PFSK-1 (cell line): ENCODE data around the gene SYT4.

Experiments used
- FOXP2 ChIP-seq: optimal IDR thresholded peaks from 2 replicates; pipeline ENCODE3; 2011; ENCODE audit warnings: borderline replicate concordance, control low read depth, inconsistent platforms; ENCODE audit not compliant: insufficient read depth; ENCODE audit errors: extremely low read length, extremely low read depth
- POLR2AphosphoS5 ChIP-seq: IDR thresholded peaks from 2 replicates; pipeline ENCODE4 v1.6.1; 2012; ENCODE audit warnings: low read depth, mild to moderate bottlenecking, control low read depth, low read length, moderate library complexity
- SIN3A ChIP-seq: IDR thresholded peaks from 2 replicates; pipeline ENCODE4 v1.6.1; 2012; ENCODE audit warnings: mild to moderate bottlenecking, low read length, moderate library complexity, borderline replicate concordance; ENCODE audit not compliant: insufficient read depth
- TAF1 ChIP-seq: IDR thresholded peaks from 2 replicates; pipeline ENCODE4 v1.6.1; 2012; ENCODE audit warnings: low read length, control low read depth, borderline replicate concordance; ENCODE audit not compliant: insufficient read depth
- TF ChIP-seq, protein P1 (sequence below), 2 experiments: IDR thresholded peaks; 2 replicates each; pipeline versions ENCODE4 v1.6.1 to v1.8.0; 2011 to 2012; ENCODE audit warnings: low read depth in 2 of 2, low read length in 2 of 2, control low read depth in 1 of 2, inconsistent platforms in 1 of 2, mild to moderate bottlenecking in 1 of 2, moderate library complexity in 1 of 2; ENCODE audit not compliant: insufficient read depth in 1 of 2

Gene SYT4

DNA sequence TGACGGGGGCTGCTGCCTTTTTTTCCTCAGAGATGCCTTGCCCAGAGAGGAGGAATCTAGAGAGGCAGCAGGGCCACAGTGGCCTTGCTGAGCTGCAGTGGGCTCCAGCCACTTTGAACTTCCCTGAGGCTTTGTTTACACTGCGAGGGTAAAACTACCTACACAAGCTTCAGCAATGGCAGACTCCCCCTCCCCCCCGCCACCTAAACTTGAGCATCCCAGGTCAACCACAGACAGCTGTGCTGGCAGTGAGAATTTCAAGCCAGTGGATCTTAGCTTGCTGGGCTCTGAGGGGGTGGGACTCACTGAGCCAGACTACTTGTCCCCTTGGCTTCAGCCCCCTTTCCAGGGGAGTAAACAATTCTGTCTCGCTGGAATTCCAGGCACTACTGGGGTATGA, 11.8 kb downstream of the SYT4 start:
- TF ChIP-seq, protein P1, sequence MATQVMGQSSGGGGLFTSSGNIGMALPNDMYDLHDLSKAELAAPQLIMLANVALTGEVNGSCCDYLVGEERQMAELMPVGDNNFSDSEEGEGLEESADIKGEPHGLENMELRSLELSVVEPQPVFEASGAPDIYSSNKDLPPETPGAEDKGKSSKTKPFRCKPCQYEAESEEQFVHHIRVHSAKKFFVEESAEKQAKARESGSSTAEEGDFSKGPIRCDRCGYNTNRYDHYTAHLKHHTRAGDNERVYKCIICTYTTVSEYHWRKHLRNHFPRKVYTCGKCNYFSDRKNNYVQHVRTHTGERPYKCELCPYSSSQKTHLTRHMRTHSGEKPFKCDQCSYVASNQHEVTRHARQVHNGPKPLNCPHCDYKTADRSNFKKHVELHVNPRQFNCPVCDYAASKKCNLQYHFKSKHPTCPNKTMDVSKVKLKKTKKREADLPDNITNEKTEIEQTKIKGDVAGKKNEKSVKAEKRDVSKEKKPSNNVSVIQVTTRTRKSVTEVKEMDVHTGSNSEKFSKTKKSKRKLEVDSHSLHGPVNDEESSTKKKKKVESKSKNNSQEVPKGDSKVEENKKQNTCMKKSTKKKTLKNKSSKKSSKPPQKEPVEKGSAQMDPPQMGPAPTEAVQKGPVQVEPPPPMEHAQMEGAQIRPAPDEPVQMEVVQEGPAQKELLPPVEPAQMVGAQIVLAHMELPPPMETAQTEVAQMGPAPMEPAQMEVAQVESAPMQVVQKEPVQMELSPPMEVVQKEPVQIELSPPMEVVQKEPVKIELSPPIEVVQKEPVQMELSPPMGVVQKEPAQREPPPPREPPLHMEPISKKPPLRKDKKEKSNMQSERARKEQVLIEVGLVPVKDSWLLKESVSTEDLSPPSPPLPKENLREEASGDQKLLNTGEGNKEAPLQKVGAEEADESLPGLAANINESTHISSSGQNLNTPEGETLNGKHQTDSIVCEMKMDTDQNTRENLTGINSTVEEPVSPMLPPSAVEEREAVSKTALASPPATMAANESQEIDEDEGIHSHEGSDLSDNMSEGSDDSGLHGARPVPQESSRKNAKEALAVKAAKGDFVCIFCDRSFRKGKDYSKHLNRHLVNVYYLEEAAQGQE (IDR thresholded peaks at IDR 0.05; ENCODE audit: insufficient read depth in 1 of 2, low read depth in 2 of 2, low read length in 2 of 2): no peak
- TF ChIP-seq FOXP2: no peak
- no peak for TF ChIP-seq TAF1
- TF ChIP-seq SIN3A: no peak
- TF ChIP-seq POLR2AphosphoS5: no peak

DNA sequence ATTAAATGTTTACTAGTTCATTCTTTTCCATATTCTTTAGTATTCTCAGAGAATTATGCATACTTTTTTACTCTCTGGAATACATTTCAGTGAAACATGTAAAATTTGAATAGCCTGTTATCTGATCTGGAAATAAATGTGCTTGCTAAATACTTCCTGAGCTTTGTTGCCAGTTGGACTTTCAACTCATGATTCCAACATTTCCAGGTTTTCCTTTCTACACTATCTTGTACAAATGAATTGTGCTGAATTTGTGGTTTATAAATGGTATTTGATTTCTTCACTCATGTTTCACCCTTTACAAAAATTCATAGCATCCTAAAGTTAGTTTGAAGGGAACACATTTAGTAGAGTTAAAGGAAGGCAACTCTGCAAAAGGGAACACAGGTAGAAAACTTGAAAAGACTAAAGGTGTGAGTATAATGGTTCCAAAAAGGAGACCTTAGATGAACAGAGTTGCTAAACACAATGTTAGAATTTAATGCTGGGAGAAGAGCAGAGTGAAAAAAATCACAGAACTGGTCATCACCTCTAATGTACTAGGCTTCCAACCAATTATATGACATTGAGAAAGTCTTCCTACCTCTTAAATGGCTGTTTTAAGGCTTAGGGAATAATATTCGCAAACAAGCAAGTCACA, 28.6 kb downstream of the SYT4 start:
- TF ChIP-seq, protein P1 (IDR thresholded peaks at IDR 0.05; ENCODE audit: insufficient read depth in 1 of 2, low read depth in 2 of 2, low read length in 2 of 2): no peak
- TF ChIP-seq FOXP2 (no peak), TAF1 (no peak), SIN3A (no peak), POLR2AphosphoS5 (no peak)

DNA sequence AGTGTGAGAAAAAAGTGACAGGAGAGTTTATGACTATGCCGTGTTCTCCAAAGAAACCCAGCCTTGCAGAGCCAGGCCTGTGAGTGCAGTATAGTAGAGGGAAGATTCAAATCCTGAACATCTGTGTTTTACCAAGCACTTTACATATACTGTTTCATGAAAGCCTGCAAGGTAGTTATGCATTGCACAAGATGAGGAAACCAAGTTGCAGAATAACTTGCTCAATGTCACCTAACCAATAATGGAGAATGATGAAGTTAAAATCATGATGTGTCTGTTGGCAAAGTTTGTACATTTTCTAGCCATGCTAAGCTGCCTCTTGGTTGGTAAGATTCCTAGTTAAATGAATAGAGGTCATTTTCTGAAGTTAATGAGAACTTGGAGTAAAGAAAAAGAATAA, 29.3 kb downstream of the SYT4 start:
- TF ChIP-seq TAF1 (no peak), POLR2AphosphoS5 (no peak), SIN3A (no peak), FOXP2 (no peak)
- TF ChIP-seq, protein P1 (IDR thresholded peaks at IDR 0.05; ENCODE audit: insufficient read depth in 1 of 2, low read depth in 2 of 2, low read length in 2 of 2): no peak

DNA sequence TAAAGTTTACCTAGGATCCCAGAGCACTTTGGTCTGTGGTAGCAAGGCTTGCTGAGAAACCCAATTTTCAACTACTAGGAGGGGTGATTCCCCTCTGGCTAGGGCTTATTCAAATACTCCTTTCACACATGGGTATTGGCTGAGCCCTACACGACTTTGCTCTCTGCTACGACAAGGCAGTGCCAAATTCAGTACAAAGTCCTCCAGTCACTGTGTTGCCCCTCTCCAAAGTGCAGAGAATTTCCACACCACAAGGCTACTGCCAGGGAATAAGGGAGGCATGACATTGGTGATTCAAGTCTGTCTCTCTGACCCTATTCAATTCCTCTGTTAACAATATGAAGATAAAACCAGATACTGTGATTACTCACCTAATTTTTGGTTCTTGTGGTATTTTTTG, 38.9 kb downstream of the SYT4 start:
- TF ChIP-seq TAF1 (no peak), FOXP2 (no peak), SIN3A (no peak), POLR2AphosphoS5 (no peak)
- TF ChIP-seq, protein P1 (IDR thresholded peaks at IDR 0.05; ENCODE audit: insufficient read depth in 1 of 2, low read depth in 2 of 2, low read length in 2 of 2): no peak

DNA sequence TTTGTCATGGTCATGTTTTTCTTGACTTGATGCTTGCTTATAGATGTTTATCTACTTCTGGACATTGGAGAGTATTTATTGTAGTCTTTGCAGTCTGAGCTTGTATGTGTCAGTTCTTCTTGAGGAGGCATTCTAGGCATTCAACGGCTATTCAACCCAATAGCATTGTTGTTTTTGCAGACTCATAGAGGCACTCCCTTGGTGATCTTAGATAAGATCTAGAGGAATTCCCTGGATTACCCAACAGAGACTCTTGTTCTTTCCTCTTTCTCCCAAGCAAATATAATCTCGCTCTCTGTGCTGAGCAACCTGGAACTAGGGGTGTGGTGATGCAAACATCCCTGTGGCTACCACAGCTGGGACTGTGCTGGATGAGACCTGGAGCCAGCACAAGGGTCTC, 40.4 kb downstream of the SYT4 start:
- TF ChIP-seq SIN3A: no peak
- TF ChIP-seq TAF1: no peak
- TF ChIP-seq POLR2AphosphoS5: no peak
- no peak for TF ChIP-seq FOXP2
- TF ChIP-seq, protein P1 (IDR thresholded peaks at IDR 0.05; ENCODE audit: insufficient read depth in 1 of 2, low read depth in 2 of 2, low read length in 2 of 2): no peak
